Measurements from ENCODE around the gene DNM1.

DNA sequence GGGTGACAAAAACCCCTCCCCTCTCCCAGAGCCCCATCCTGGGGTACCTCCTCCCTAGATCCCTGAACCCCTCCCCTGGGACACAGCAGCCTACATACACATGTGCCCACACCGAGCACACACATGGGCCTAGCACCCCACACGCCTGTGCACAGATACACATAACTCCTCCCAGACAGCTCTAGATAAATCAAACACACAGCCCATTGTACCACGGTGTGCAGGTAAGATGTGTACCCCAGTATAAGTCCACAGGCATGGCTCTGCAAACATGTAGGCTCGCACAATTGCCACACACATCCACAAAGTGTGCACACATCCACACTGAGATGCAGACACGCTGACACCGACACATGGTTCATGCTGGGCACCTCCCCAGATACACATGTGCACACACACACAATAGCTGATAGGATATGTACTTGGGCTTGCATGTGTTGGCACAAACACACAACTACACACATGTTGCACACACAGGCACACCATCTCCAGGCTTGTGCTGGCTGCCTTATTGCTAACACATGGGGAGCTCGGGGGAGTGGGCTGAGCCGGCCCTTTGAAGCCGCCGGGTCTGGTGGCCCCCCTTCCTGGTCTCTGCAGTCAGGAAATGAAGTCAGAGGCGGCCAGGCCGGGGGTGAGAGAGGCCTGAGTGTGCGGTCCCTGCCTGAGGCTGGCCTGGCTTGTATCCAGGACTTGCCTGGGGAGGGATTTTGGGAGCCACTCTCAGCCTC is 42.4 kb downstream of the DNM1 start:
- TF ChIP-seq, protein P1, sequence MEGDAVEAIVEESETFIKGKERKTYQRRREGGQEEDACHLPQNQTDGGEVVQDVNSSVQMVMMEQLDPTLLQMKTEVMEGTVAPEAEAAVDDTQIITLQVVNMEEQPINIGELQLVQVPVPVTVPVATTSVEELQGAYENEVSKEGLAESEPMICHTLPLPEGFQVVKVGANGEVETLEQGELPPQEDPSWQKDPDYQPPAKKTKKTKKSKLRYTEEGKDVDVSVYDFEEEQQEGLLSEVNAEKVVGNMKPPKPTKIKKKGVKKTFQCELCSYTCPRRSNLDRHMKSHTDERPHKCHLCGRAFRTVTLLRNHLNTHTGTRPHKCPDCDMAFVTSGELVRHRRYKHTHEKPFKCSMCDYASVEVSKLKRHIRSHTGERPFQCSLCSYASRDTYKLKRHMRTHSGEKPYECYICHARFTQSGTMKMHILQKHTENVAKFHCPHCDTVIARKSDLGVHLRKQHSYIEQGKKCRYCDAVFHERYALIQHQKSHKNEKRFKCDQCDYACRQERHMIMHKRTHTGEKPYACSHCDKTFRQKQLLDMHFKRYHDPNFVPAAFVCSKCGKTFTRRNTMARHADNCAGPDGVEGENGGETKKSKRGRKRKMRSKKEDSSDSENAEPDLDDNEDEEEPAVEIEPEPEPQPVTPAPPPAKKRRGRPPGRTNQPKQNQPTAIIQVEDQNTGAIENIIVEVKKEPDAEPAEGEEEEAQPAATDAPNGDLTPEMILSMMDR (IDR thresholded peaks at IDR 0.05), result no peak
- TF ChIP-seq POLR2A (IDR thresholded peaks at IDR 0.05), result no peak
- TF ChIP-seq POLR2AphosphoS5 (IDR thresholded peaks at IDR 0.05), result no peak
